Activated B cell treated with CpG ODN at 0.5 μM for 24 hours (primary cell): ENCODE measurements around the gene ASTL. TPM values are rescaled to one million over a fixed set of nuclear protein-coding genes. Genes with fewer than 3 reads are reported as not detected.
A peak's percentile ranks its signal among the peaks of the same experiment; 100 is the strongest.

Experiments
- ATAC-seq: fragments of 200-7000 bp; cut with Tn5 transposase; one replicate; pipeline ENCODE4 v1.10.0; 2021; ENCODE audit warnings: low read depth, mild to moderate bottlenecking, moderate library complexity
- CTCF ChIA-PET: fragments of 350-600 bp; sonication (Branson Sonifier 250); formaldehyde crosslinking; loops from one replicate; lab custom pipeline; 2021; ENCODE audit warnings: antibody characterized with exemption; lab: Charles Lee
- POLR2A ChIA-PET: fragments of 350-600 bp; sonication (Branson Sonifier 250); formaldehyde crosslinking; loops from one replicate; lab custom pipeline; 2021; ENCODE audit warnings: antibody characterized with exemption; lab: Charles Lee
- DNase-seq: peaks from one replicate; pipeline ENCODE4 v3.0.0; 2022
- H3K27ac Mint-ChIP-seq: one replicate; pipeline ENCODE4 v1.8.0; 2020; ENCODE audit warnings: mixed read lengths
- H3K27me3 Mint-ChIP-seq: one replicate; pipeline ENCODE4 v1.8.0; 2021; ENCODE audit warnings: mixed read lengths
- H3K36me3 Mint-ChIP-seq: one replicate; pipeline ENCODE4 v1.8.0; 2021; ENCODE audit warnings: low read depth, mixed read lengths
- H3K4me1 Mint-ChIP-seq: one replicate; pipeline ENCODE4 v1.8.0; 2021; ENCODE audit warnings: mixed read lengths
- H3K4me3 Mint-ChIP-seq: one replicate; pipeline ENCODE4 v1.8.0; 2020; ENCODE audit warnings: mild to moderate bottlenecking, mixed read lengths
- H3K9me3 Mint-ChIP-seq: one replicate; pipeline ENCODE4 v1.8.0; 2020; ENCODE audit warnings: mixed read lengths
- intact Hi-C: fragments of 100-400 bp; cut with micrococcal nuclease; formaldehyde crosslinking; loops from one replicate; pipeline ENCODE4 v1.15.1; 2024
- total RNA-seq: library from RNA; stranded (reverse); gene quantifications from 2 replicates; pipeline ENCODE4 v1.2.3, GENCODE V29; 2022
- TF ChIP-seq, protein P1 (sequence below): fragments of 200-600 bp; IDR thresholded peaks from one replicate; pipeline ENCODE4 v1.8.0; 2022; ENCODE audit warnings: antibody characterized with exemption, mild to moderate bottlenecking

Gene ASTL
- total RNA-seq, 1 donor from 2014 or later = 1.6 TPM

DNA sequence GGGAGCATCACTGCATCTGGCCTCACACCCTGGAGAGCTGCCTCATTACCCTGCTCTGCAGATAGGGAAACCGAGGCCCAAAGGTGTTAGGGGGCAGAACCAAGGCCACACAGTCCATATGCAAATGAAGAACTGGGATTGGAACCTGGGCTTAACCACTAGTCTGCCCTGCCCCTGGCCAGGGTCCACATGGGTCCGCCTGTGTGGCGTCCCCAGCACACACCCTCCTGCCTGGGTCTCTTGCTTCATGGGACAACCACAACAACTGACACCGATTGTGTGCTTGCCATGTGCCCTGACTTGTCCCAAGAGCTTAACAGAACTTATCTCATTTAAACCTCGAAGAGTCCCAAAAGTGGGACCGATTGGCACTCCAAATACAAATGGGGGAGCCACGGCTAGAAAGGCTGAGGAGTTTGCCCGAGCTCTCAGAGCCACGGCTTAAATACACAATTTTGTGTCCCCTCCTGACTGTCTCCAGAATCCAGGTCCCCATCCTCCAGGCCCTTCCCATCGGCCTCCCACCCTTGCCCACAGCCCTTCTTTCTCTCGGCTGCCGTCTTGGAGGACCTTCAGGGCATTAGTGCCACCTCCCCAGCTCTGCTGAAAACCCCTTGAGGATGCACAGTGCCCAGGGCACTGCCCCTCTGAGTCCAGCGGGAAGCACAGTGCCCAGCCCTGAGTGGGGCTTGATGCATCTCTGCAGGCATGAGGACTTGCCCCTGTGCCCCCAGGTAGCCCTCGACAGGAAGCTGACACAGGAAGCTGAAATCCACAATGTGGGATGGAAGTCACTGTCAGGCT, 12.7 kb upstream of the ASTL start:
- Mint-ChIP-seq H3K36me3 (no peaks in the 10 kb centered on the region), H3K27ac (peak overlapping the region; percentile 35), H3K4me3 (no peak overlapping the region), H3K9me3 (no peaks in the 10 kb centered on the region), H3K4me1 (peaks cover 58% of the 10 kb centered on the region), H3K27me3 (no peaks in the 10 kb centered on the region)
- TF ChIP-seq, protein P1, sequence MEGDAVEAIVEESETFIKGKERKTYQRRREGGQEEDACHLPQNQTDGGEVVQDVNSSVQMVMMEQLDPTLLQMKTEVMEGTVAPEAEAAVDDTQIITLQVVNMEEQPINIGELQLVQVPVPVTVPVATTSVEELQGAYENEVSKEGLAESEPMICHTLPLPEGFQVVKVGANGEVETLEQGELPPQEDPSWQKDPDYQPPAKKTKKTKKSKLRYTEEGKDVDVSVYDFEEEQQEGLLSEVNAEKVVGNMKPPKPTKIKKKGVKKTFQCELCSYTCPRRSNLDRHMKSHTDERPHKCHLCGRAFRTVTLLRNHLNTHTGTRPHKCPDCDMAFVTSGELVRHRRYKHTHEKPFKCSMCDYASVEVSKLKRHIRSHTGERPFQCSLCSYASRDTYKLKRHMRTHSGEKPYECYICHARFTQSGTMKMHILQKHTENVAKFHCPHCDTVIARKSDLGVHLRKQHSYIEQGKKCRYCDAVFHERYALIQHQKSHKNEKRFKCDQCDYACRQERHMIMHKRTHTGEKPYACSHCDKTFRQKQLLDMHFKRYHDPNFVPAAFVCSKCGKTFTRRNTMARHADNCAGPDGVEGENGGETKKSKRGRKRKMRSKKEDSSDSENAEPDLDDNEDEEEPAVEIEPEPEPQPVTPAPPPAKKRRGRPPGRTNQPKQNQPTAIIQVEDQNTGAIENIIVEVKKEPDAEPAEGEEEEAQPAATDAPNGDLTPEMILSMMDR = no peak
- DNase-seq (no peak), ATAC-seq (no peak)
- ChIA-PET POLR2A (interaction anchor here (1.0 to 10.1 kb wide), 4 partner anchors 7 to 84 kb away, joined by 3 to 210 read pairs (median 6); partner anchors contain the start of gene ASTL), CTCF (interaction anchor here (0.6 to 5.3 kb wide), 4 partner anchors 12 to 34 kb away, joined by 3 to 40 read pairs (median 4); no protein-coding TSS in a partner anchor)
- intact Hi-C loops = no loop called here

DNA sequence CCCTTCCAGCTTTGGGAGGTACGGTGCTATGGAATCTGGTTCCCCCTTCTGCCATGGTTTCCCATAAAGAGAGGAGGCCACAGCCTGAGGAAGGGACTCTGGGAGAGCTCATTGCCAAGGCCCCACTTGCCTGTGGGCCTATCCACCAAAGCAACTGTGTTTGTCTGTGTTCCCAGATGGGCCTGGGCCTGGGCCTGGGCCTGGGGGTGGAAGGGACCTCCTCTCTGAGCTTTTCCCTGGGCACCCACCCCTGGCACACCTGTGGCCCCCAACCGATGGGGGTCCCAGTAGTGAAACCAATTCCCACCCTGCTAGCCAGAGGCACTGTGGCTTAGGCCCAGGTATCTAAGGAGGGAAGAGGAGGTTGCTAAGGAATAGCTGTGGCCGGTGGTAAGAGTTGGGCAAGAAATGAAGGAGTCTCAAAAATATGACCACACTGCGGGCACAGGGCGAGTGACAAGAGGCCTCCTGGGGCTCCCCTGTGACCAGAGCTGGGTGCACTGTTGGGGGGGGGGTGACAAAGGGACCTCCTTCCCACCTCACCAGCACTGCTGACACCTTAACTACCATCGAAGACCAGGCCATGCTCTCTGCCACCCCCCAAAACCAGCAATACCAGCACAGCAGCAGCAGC, 11.8 kb upstream of the ASTL start:
- H3K9me3 Mint-ChIP-seq = no peaks in the 10 kb centered on the region
- intact Hi-C loops = no loop called here
- CTCF ChIA-PET = interaction anchor here (1.2 to 5.3 kb wide), 2 partner anchors 11 to 25 kb away, joined by 3 to 40 read pairs; no protein-coding TSS in a partner anchor
- DNase-seq (peak; percentile 15), ATAC-seq (no peak)
- TF ChIP-seq, protein P1 = no peak
- H3K36me3 Mint-ChIP-seq = no peaks in the 10 kb centered on the region
- peaks cover 55% of the 10 kb centered on the region for H3K4me1 Mint-ChIP-seq
- H3K4me3 Mint-ChIP-seq = no peak overlapping the region
- H3K27me3 Mint-ChIP-seq = no peaks in the 10 kb centered on the region
- POLR2A ChIA-PET = interaction anchor here (0.7 to 14.1 kb wide), 5 partner anchors 8 to 137 kb away, joined by 3 to 534 read pairs (median 15); no protein-coding TSS in a partner anchor
- peak overlapping the region; percentile 35 for H3K27ac Mint-ChIP-seq

DNA sequence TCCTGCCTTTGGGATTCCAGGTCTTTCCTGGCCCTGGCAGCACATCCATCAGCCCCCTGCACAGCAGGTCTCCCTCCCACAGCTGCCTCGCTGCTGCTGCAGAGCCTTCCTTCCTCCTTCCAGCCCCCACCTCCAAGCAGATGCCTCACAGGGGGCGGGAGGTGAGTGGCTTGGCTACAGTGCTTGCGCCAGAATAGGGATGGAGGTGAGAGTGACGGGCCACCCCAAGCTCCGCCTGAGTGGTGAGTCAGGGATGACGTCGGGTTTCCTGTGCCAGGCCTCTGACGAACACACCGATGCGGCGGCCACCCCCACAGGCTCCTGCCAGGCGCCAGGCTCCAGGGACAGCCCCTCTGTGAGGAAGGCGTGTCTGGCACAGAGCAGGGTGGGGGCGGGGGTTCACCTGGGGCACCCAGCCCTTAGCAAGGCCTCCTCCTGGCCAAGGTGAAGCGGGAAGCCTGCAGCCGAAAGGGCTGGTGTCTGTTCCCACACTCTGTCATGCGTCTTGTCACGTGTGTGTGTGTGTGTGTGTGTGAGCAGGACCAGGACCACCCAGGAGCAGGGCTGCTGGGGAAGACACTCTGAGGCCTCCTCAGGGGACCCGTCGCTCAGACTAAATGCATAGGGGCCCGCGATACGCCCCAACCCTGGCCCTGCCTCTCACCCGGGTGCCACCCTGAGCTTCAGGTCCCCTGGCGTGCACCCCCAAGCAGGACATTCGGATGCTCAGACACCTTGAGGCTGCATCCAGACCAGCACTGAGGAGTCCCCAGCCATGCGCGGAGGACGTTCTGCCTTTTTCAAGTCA, 10.3 kb upstream of the ASTL start:
- no peaks in the 10 kb centered on the region for H3K27me3 Mint-ChIP-seq
- TF ChIP-seq, protein P1 = no peak
- H3K27ac Mint-ChIP-seq = peak overlapping the region; percentile 98
- ChIA-PET POLR2A (interaction anchor here (0.6 to 14.1 kb wide), 12 partner anchors 10 to 709 kb away, joined by 3 to 534 read pairs (median 5); partner anchors contain the start of genes ASTL, CIAO1, STARD7 and TMEM127), CTCF (interaction anchor here (2.7 to 5.3 kb wide), 3 partner anchors 10 to 26 kb away, joined by 18 to 40 read pairs (median 21); partner anchors contain the start of gene ASTL)
- intact Hi-C loops = loop anchor here (1.0 to 5.0 kb wide), 4 partner anchors 9 to 668 kb away; partner anchors contain the start of genes ARID5A and CNNM3
- peaks cover 64% of the 10 kb centered on the region for H3K4me1 Mint-ChIP-seq
- H3K36me3 Mint-ChIP-seq = peaks cover 11% of the 10 kb centered on the region
- DNase-seq (peak; percentile 86), ATAC-seq (peak; percentile 56)
- peak overlapping the region; percentile 81 for H3K4me3 Mint-ChIP-seq
- no peaks in the 10 kb centered on the region for H3K9me3 Mint-ChIP-seq

DNA sequence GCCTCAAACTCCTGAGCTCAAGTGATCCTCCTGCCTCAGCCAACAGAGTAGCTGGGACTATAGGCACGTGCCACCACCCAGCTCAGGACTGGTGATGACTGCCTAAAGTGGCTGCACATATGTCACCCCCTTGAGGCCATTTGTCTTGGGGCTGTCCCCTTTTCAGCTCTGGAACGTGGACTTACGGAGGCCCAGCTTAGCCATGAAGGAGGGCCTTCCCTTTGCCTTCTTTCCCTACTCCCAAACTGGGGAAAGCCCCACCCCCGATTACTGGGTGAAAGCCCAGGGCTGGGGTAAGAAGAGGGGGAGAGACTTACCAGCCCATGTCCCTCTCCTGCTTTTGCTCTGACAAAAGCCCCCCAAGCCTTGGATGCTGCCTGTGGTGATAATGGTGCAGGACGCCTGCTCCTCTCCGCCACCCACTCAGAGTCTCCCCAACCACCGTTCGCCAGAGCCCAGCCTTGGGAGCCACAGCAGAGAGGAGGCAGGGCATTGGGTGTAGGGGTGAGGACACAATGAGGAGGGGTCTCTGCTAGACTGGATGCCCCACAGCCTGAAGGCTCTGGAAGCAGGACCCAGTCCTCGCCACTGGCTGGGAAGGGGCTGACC, 9.4 kb upstream of the ASTL start:
- intact Hi-C loops = loop anchor here (1.0 to 5.0 kb wide), 4 partner anchors 10 to 669 kb away; partner anchors contain the start of genes ARID5A and CNNM3
- Mint-ChIP-seq H3K36me3 (peaks cover 19% of the 10 kb centered on the region), H3K27ac (peak overlapping the region; percentile 98), H3K27me3 (no peaks in the 10 kb centered on the region), H3K4me1 (peaks cover 70% of the 10 kb centered on the region), H3K9me3 (no peaks in the 10 kb centered on the region), H3K4me3 (peak overlapping the region; percentile 44)
- DNase-seq = peak; percentile 20
- POLR2A ChIA-PET = interaction anchor here (0.9 to 14.1 kb wide), 12 partner anchors 9 to 710 kb away, joined by 3 to 534 read pairs (median 5); partner anchors contain the start of genes ASTL, CIAO1, STARD7 and TMEM127
- ATAC-seq = no peak
- CTCF ChIA-PET = interaction anchor here (1.3 to 5.3 kb wide), 5 partner anchors 10 to 27 kb away, joined by 5 to 40 read pairs (median 18); partner anchors contain the start of gene ASTL
- TF ChIP-seq, protein P1 = no peak
